IMR-90 (cell line): ENCODE data around the gene SLC12A1. TPM values are rescaled to one million over a fixed set of nuclear protein-coding genes. Genes with fewer than 3 reads are reported as not detected.

ENCODE experiments used
- ATAC-seq: fragments of 200-7000 bp; cut with Tn5 transposase; 2 replicates; pipeline ENCODE4 v1.9.1; 2020; ENCODE audit warnings: low read depth, mild to moderate bottlenecking, moderate library complexity
- BruUV-seq: library from RNA; stranded (reverse); fragments of 400-500 nt; replicated peaks from 2 replicates; lab custom pipeline; 2021; lab: Mats Ljungman, UMichigan
- CTCF ChIA-PET: fragments of 300-600 bp; formaldehyde crosslinking; extraction: SDS; loops from one replicate; lab custom pipeline; 2021; ENCODE audit warnings: antibody characterized with exemption; lab: Yijun Ruan, JAX
- POLR2A ChIA-PET: fragments of 300-600 bp; sonication (Branson Sonifier 250); formaldehyde crosslinking; loops from one replicate; lab custom pipeline; 2022; ENCODE audit warnings: antibody characterized with exemption; ENCODE audit not compliant: unreplicated experiment; lab: Charles Lee
- DNase-seq: peaks from one replicate; pipeline ENCODE4 v3.0.0; 2013
- H2AFZ ChIP-seq: replicated peaks from 2 replicates; pipeline ENCODE3; 2013; ENCODE audit warnings: low read length, mild to moderate bottlenecking; ENCODE audit not compliant: poor library complexity
- H2AK5ac ChIP-seq: 2 replicates; pipeline ENCODE4 v1.6.1; 2013; ENCODE audit warnings: low read depth, low read length, inconsistent platforms
- H2AK9ac ChIP-seq: replicated peaks from 2 replicates; pipeline ENCODE3; 2013; ENCODE audit warnings: mild to moderate bottlenecking, low read depth, low read length, moderate library complexity; ENCODE audit not compliant: poor library complexity
- H2BK120ac ChIP-seq: 2 replicates; pipeline ENCODE4 v1.6.1; 2013; ENCODE audit warnings: low read depth, low read length, inconsistent platforms
- H2BK15ac ChIP-seq: 3 replicates; pipeline ENCODE4 v1.6.1; 2013; ENCODE audit warnings: low read depth, low read length, inconsistent platforms
- H2BK20ac ChIP-seq: 2 replicates; pipeline ENCODE4 v1.6.1; 2013; ENCODE audit warnings: low read depth, mild to moderate bottlenecking, inconsistent platforms, low read length, moderate library complexity
- H2BK5ac ChIP-seq: 2 replicates; pipeline ENCODE4 v1.6.1; 2013; ENCODE audit warnings: mild to moderate bottlenecking, low read depth, low read length, inconsistent platforms; ENCODE audit not compliant: poor library complexity, severe bottlenecking
- H3K14ac ChIP-seq: replicated peaks from 2 replicates; pipeline ENCODE4 v1.6.1; 2013; ENCODE audit warnings: low read depth, low read length, inconsistent platforms
- H3K18ac ChIP-seq: 2 replicates; pipeline ENCODE4 v1.6.1; 2013; ENCODE audit warnings: low read depth, low read length, control low read depth
- H3K23ac ChIP-seq: 2 replicates; pipeline ENCODE4 v1.6.1; 2013; ENCODE audit warnings: low read depth, low read length, inconsistent platforms
- H3K27ac ChIP-seq: 2 replicates; pipeline ENCODE4 v1.5.1; 2013; ENCODE audit warnings: mild to moderate bottlenecking, control low read depth, low read length; ENCODE audit not compliant: insufficient read depth
- H3K27me3 ChIP-seq: 2 replicates; pipeline ENCODE4 v1.6.1; 2013; ENCODE audit warnings: low read length; ENCODE audit not compliant: control insufficient read depth, insufficient read depth
- H3K36me3 ChIP-seq: 2 replicates; pipeline ENCODE4 v1.6.1; 2013; ENCODE audit warnings: low read length, mixed read lengths; ENCODE audit not compliant: control insufficient read depth, insufficient read depth
- H3K4ac ChIP-seq: 2 replicates; pipeline ENCODE4 v1.6.1; 2013; ENCODE audit warnings: low read depth, low read length, inconsistent platforms
- H3K4me1 ChIP-seq: 2 replicates; pipeline ENCODE4 v1.6.1; 2013; ENCODE audit warnings: low read length, mixed read lengths; ENCODE audit not compliant: control insufficient read depth, insufficient read depth
- H3K4me2 ChIP-seq: 2 replicates; pipeline ENCODE4 v1.6.1; 2013; ENCODE audit warnings: low read depth, mild to moderate bottlenecking, control low read depth, low read length, moderate library complexity
- H3K4me3 ChIP-seq: 2 replicates; pipeline ENCODE4 v1.5.1; 2013; ENCODE audit warnings: low read depth, mild to moderate bottlenecking, control low read depth, low read length, moderate library complexity; ENCODE audit not compliant: insufficient read depth
- H3K56ac ChIP-seq: 2 replicates; pipeline ENCODE4 v1.6.1; 2013; ENCODE audit warnings: low read length, inconsistent platforms; ENCODE audit not compliant: insufficient read depth; ENCODE audit errors: extremely low read depth
- H3K79me1 ChIP-seq, 2 experiments: 2 replicates each; pipeline ENCODE4 v1.6.1; 2013; ENCODE audit warnings: low read length in 2 of 2, inconsistent platforms in 1 of 2, low read depth in 1 of 2
- H3K9ac ChIP-seq: 2 replicates; pipeline ENCODE4 v1.6.1; 2013; ENCODE audit warnings: low read depth, low read length, control low read depth
- H3K9me1 ChIP-seq: 2 replicates; pipeline ENCODE4 v1.6.1; 2013; ENCODE audit warnings: low read length, inconsistent platforms; ENCODE audit not compliant: insufficient read depth
- H3K9me3 ChIP-seq: 2 replicates; pipeline ENCODE4 v1.6.1; 2013; ENCODE audit warnings: low read length; ENCODE audit not compliant: control insufficient read depth, insufficient read depth
- H4K20me1 ChIP-seq: 2 replicates; pipeline ENCODE4 v1.6.1; 2013; ENCODE audit warnings: low read length, inconsistent platforms; ENCODE audit not compliant: insufficient read depth
- H4K5ac ChIP-seq: 2 replicates; pipeline ENCODE4 v1.6.1; 2013; ENCODE audit warnings: mild to moderate bottlenecking, low read depth, low read length, control low read depth
- H4K8ac ChIP-seq, 2 experiments: 2 replicates each; pipeline ENCODE4 v1.6.1; 2013; ENCODE audit warnings: low read depth in 2 of 2, low read length in 2 of 2, control low read depth in 1 of 2, inconsistent platforms in 1 of 2
- H4K91ac ChIP-seq: 2 replicates; pipeline ENCODE4 v1.6.1; 2013; ENCODE audit warnings: low read depth, low read length, inconsistent platforms; ENCODE audit not compliant: insufficient read depth
- BHLHE40 ChIP-seq: fragments of 150-350 bp; IDR thresholded peaks from 2 replicates; pipeline ENCODE4 v1.6.1; 2016; ENCODE audit warnings: mild to moderate bottlenecking, low read depth, low read length
- CEBPB ChIP-seq: IDR thresholded peaks from 2 replicates; pipeline ENCODE4 v1.6.1; 2012; ENCODE audit warnings: low read depth, low read length, improper control_type of control experiment
- CHD1 ChIP-seq: IDR thresholded peaks from 2 replicates; pipeline ENCODE4 v1.6.1; 2012; ENCODE audit warnings: low read depth, low read length, improper control_type of control experiment
- CTCF ChIP-seq: conservative IDR thresholded peaks from 2 replicates; pipeline ENCODE4 v1.5.1; 2012; ENCODE audit warnings: mild to moderate bottlenecking, low read depth, low read length, improper control_type of control experiment
- FOS ChIP-seq: fragments of 150-350 bp; IDR thresholded peaks from 2 replicates; pipeline ENCODE4 v1.6.1; 2016; ENCODE audit warnings: low read depth, low read length
- MAZ ChIP-seq: IDR thresholded peaks from 2 replicates; pipeline ENCODE4 v1.6.1; 2012; ENCODE audit warnings: low read depth, mild to moderate bottlenecking, low read length, improper control_type of control experiment, moderate library complexity, borderline replicate concordance
- MXI1 ChIP-seq: IDR thresholded peaks from 2 replicates; pipeline ENCODE4 v1.6.1; 2012; ENCODE audit warnings: low read depth, mild to moderate bottlenecking, low read length, moderate library complexity, borderline replicate concordance
- POLR2A ChIP-seq: IDR thresholded peaks from 2 replicates; pipeline ENCODE4 v1.6.1; 2012; ENCODE audit warnings: mild to moderate bottlenecking, low read depth, low read length
- RAD21 ChIP-seq: IDR thresholded peaks from 2 replicates; pipeline ENCODE4 v1.6.1; 2012; ENCODE audit warnings: low read length, improper control_type of control experiment
- RCOR1 ChIP-seq: IDR thresholded peaks from 2 replicates; pipeline ENCODE4 v1.6.1; 2012; ENCODE audit warnings: mild to moderate bottlenecking, low read length, improper control_type of control experiment; ENCODE audit not compliant: insufficient replicate concordance
- RFX5 ChIP-seq: IDR thresholded peaks from 2 replicates; pipeline ENCODE4 v1.8.0; 2012; ENCODE audit warnings: low read depth, mild to moderate bottlenecking, low read length, moderate library complexity
- USF2 ChIP-seq: fragments of 150-350 bp; IDR thresholded peaks from 2 replicates; pipeline ENCODE4 v1.6.1; 2017; ENCODE audit warnings: mild to moderate bottlenecking, antibody characterized with exemption, low read length, low read depth
- WGBS, 2 experiments: methylation state at CpG; one replicate each; pipeline versions ENCODE4 v1.1.5 to v1.1.7; 2013; ENCODE audit warnings: missing lambda C conversion rate in 2 of 2; ENCODE audit not compliant: insufficient read length in 1 of 2; ENCODE audit errors: extremely low coverage in 2 of 2; 5-methylcytosine and 5-hydroxymethylcytosine counted together
- dilution Hi-C: fragments of 300-500 bp; cut with HindIII; formaldehyde crosslinking; loops from one replicate; pipeline ENCODE4 v1.14.3; 2018; ENCODE audit warnings: low sequenced_read_pairs; ENCODE audit not compliant: unreplicated experiment
- in situ Hi-C: fragments of 300-500 bp; cut with MboI; formaldehyde crosslinking; loops from 3 replicates; pipeline ENCODE4 v1.14.3; 2019; ENCODE audit warnings: low sequenced_read_pairs, inconsistent platforms, mixed read lengths
- intact Hi-C: fragments of 100-400 bp; cut with micrococcal nuclease; formaldehyde crosslinking; loops from 2 replicates; pipeline ENCODE4 v1.10.0; 2022
- polyA plus RNA-seq, 3 experiments: library from polyadenylated mRNA; depleted of rRNA; stranded (reverse); fragments of >200 nt; gene quantifications; 2 replicates each; pipeline ENCODE4 v1.2.3, GENCODE V29; 2012; ENCODE audit warnings: low replicate concordance in 1 of 3
- total RNA-seq: library from RNA; depleted of rRNA; stranded (reverse); fragments of >200 nt; gene quantifications from 2 replicates; pipeline ENCODE4 v1.2.3, GENCODE V29; 2012

SLC12A1 gene
- total and polyA plus RNA-seq, 2 of the 4 experiments (the other 2 are of a cell fraction): not detected

GRCh38 chr15:48222627-48223026, 16.5 kb downstream of the SLC12A1 start:
- Histone ChIP-seq H3K23ac (no peak overlapping the region), H3K4me3 (no peak overlapping the region), H3K4ac (no peak overlapping the region), H3K9ac (no peak overlapping the region), H2AFZ (no peak overlapping the region), H3K27ac (no peak overlapping the region), H2BK120ac (no peak overlapping the region), H4K91ac (no peak overlapping the region), H2AK5ac (no peak overlapping the region), H2BK5ac (no peak overlapping the region), H2BK15ac (no peak overlapping the region), H3K79me1 (no peaks in the 10 kb centered on the region), H3K18ac (no peak overlapping the region), H3K4me2 (no peak overlapping the region), H3K14ac (no peak overlapping the region), H2AK9ac (no peak overlapping the region), H3K36me3 (no peaks in the 10 kb centered on the region), H3K9me3 (no peaks in the 10 kb centered on the region), H4K5ac (no peak overlapping the region), H3K4me1 (no peaks in the 10 kb centered on the region), H2BK20ac (no peak overlapping the region), H4K8ac (no peak overlapping the region), H3K56ac (no peak overlapping the region), H3K9me1 (no peaks in the 10 kb centered on the region), H4K20me1 (no peaks in the 10 kb centered on the region), H3K27me3 (peaks cover 3% of the 10 kb centered on the region)
- no peak for DNase-seq
- ChIA-PET POLR2A (no interaction called here), CTCF (no interaction called here)
- in situ Hi-C loops: no loop called here
- no peak for ATAC-seq
- dilution Hi-C loops: no loop called here
- no CpG with 5 or more reads among the region's 1 CpG for WGBS, 2 experiments
- TF ChIP-seq FOS (no peak), CHD1 (no peak), MAZ (no peak), RCOR1 (no peak), RFX5 (no peak), RAD21 (no peak), CTCF (no peak), USF2 (no peak), MXI1 (no peak), CEBPB (no peak), POLR2A (no peak), BHLHE40 (no peak)
- BruUV-seq: no TSS peak
- intact Hi-C loops: no loop called here
